HG03159 (cell line): ENCODE results near the gene TLK1.

ENCODE experiments used
- ATAC-seq: cut with Tn5 transposase; IDR thresholded peaks from one replicate; pipeline ENCODE4 v1.9.1; 2021; ENCODE audit warnings: mild to moderate bottlenecking, moderate library complexity; ENCODE audit not compliant: unreplicated experiment

The TLK1 gene

DNA sequence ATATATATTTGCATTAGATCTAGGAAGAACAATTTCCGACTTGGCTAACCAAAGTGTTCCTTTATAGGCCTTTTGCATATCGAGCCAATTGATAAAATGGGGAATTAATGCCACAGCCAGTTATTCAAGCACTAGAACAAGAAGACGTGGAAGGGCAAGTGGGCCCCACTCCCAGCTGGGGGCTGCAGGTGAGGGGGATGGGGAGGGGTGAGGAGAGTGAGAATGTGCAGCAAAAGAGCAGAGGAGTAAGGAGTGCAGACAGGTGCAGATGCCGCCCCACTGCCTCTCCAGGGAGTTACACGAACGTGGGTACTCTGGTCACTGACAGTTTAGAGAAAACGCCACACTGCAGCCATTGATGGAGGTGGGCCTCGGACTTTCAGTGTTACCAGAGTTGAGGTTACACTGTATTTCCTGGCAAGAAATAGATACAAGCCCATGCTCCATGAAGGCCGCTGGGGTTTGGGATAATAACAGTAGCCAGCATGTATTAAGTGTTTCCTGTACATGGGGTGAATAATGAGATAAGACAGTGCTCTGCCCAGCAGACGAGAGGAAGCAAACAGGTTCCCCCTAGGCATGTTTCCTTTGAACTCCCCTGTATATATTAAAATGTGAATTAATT is 190.7 kb downstream of the TLK1 start:
- ATAC-seq, result no peak

GRCh38 chr2:170969030-170969429 is 191.7 kb downstream of the TLK1 start:
- no peak for ATAC-seq

DNA sequence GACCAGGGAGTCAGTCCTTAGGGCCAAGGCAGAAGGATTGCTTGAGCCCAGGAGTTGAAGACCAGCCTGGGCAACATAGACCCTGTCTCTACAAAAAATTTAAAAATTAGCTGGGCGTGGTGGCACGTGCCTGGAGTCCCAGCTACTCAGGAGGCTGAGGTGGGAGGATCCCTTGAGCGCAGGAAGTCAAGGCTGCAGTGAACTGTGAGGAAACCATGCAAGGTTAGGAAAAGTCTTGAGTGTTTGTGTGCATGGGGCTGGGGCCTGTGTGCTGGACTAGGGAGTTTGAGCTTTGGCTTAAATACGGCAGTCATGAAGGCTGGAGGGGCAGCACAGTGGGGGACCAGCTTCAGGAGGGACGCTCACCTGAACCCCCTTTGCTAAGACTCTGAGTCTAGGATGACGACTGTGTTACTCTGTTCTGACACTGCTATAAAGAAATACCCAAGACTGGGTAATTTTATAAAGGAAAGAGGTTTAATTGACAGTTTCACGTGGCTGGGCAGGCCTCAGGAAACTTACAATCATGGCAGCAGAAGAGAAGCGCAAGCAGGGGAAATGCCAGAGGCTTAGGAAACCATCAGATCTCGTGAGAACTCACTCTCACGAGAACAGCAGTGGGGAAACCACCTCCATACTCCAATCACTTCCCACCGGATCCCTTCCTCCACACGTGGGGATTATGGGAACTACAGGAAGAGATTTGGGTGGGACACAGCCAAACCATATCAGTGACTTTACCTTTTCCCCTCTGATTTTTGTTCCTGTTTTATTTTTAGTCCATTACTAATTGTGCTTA is 192.3 kb downstream of the TLK1 start:
- ATAC-seq, result no peak

DNA sequence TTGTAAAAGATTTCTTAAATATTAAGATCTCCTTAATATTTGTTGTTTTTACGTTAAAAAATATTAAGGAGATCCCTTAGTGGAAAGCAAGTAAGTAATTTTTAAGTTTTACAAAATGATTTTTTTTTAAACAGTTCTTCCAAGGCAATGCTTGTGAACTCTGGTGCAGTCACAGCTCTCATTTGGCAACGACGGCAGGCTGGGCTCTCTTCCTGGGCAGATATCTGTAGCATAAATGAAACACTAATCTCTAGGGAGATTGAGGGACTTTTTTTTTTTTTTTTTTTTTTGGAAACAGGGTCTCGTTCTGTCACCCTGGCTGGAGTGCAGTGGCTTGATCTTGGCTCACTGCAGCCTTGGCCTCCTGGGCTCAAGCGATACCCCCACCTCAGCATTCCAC is 193.1 kb downstream of the TLK1 start:
- no peak for ATAC-seq

- no peak for ATAC-seq
These were observed 193.9 kb downstream of the TLK1 start for GRCh38 chr2:170966648-170967396.

DNA sequence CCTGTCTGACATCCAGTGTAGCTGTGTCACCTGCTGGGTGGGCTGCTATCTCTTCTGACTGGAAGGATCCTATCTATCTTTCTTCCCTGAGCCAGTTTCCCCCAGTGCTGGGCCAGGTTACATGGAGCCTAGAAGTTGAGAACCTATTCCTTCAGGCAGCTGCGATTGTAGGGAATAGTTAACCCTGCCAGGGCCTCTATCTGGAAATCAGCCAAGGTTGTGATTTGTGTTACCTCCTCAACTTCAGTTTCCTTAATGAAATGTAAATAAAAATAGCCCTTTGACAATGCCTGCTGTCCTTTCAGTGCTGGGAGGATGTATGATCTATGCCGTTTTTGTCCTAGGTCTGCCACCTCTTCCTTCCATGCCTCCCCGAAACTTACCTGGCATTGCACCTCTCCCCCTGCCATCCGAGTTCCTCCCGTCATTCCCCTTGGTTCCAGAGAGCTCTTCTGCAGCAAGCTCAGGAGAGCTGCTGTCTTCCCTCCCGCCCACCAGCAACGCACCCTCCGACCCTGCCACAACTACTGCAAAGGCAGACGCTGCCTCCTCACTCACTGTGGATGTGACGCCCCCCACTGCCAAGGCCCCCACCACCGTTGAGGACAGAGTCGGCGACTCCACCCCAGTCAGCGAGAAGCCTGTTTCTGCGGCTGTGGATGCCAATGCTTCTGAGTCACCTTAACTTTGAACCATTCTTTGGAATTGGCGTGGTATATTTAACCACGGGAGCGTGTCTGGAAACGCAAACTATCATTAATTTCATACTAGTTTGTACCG is 195.1 kb downstream of the TLK1 start:
- no peak for ATAC-seq

- ATAC-seq, result no peak
These were observed 197.3 kb downstream of the TLK1 start for GRCh38 chr2:170963386-170963785.

DNA sequence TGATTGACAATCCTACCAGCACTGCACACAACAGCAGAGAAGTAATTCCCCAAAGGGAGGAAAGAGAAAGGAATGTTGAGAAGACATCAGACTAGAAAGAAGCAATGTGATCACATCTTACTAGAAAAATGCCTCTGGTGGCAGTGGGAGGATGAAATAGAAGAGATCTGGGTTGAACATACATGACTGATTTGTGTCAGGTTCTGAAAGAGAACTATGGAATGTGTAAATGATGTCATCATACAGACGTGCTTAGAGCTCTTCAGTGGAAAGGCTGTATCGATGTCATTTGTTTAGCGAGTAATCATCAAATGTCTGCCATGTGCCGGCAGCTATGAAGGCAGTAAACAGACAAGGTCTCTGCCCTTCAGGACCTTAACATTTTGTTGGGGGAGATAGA is 206.8 kb downstream of the TLK1 start:
- ATAC-seq, result no peak

DNA sequence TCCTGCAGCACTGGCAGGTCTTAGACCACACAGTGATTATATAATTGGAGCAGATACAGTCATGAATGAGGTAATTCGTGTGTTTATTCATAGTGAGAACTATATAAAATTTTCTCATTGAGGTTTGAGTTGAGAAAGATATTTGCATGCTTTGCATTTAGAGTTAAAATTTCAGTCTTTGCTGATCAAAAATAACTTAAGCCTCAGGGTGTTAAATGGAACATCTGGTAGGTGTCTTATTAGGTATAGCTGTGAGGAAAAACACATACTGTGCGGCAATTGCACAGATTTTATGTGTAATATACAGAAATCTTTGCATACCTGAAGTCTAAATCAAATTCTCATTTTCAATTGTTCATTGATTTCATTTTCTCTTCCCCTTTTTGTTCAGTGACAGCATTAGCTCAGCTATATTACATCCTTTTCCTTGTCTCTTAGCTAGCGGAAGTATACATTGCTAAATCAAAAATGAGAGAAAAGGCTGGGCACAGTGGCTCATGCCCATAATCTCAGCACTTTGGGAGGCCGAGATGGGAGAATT is 210.4 kb downstream of the TLK1 start:
- ATAC-seq, result peak; percentile 82

DNA sequence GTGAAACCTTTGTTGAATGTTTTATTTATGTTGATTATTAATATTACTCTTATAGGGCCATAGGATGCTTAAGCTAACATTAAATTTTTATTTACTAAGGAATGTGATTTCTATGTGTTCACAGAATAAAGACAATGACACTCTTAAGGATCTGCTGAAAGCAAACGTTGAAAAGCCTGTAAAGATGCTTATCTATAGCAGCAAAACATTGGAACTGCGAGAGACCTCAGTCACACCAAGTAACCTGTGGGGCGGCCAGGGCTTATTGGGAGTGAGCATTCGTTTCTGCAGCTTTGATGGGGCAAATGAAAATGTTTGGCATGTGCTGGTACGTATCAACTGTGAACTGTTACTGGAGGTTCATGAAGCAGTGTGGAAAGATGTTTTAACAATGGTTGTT is 211.3 kb downstream of the TLK1 start:
- ATAC-seq, result no peak

GRCh38 chr2:170944545-170944944 is 216.1 kb downstream of the TLK1 start:
- ATAC-seq, result no peak

GRCh38 chr2:170943596-170943995 is 217.1 kb downstream of the TLK1 start:
- no peak for ATAC-seq

DNA sequence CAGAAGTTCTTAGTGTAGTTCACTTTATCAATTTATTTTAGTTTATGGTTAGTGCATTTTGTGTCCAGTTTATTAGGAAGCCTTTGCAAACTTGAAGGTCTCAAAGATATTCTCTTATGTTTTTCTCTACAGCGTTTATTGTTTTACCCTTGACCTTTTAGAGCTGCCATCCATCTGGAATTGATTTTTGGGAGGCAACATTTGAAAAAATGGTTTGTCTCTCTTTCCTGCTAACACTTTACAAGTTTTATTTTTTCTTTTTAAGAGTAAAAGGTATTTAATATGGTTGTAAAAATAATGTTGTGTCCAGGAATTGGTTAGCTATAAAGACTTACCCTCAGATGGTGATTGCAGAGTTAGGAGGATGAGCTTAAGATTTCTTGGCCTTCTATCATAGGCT is 217.7 kb downstream of the TLK1 start:
- ATAC-seq, result no peak

- ATAC-seq, result no peak
These were observed 218.1 kb downstream of the TLK1 start for GRCh38 chr2:170942615-170943014.
